ENCODE data around the gene ATG16L2.

Gene ATG16L2

DNA sequence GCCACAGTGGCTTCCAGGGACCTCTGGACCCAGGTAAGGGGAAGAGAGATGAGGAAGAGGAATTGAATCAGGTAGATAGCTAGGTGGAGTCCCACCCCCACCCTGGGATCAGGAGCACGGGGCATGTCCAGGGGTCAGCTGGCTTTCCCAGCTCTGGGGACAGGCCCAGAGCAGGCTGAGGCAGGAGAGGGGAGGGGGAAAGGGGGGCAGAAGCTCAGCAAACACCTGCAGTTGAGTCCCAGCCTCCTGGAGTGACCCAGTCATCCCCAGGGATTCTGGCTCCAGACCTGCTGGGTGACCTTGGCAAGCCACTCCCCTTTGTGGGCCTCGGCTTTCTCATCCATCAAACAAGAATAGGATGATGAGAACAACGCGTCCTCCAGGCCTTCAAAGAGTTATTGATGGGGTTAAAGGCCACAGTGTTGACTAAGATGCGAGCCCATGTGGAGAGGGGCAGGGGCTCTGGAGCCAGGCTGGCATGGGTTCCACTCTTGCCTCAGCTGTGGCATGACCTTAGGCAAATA, 36.4 kb upstream of the ATG16L2 start:
- no peaks in the 10 kb centered on the region for H3K36me3 ChIP-seq (ENCODE audit: low read length)
- no peak overlapping the region for H3K4me3 ChIP-seq (ENCODE audit: insufficient read depth, low read length, poor library complexity, severe bottlenecking)
- no peak overlapping the region for H3K4me2 ChIP-seq (ENCODE audit: low read depth, low read length, poor library complexity, severe bottlenecking)
- H3K9me2 ChIP-seq (replicated peaks; ENCODE audit: insufficient read depth, low read length), result no peaks in the 10 kb centered on the region
- no peaks in the 10 kb centered on the region for H4K20me1 ChIP-seq (ENCODE audit: low read depth, low read length)
- H3F3A ChIP-seq (ENCODE audit: insufficient read depth), result no peaks in the 10 kb centered on the region
- TF ChIP-seq, protein P1, sequence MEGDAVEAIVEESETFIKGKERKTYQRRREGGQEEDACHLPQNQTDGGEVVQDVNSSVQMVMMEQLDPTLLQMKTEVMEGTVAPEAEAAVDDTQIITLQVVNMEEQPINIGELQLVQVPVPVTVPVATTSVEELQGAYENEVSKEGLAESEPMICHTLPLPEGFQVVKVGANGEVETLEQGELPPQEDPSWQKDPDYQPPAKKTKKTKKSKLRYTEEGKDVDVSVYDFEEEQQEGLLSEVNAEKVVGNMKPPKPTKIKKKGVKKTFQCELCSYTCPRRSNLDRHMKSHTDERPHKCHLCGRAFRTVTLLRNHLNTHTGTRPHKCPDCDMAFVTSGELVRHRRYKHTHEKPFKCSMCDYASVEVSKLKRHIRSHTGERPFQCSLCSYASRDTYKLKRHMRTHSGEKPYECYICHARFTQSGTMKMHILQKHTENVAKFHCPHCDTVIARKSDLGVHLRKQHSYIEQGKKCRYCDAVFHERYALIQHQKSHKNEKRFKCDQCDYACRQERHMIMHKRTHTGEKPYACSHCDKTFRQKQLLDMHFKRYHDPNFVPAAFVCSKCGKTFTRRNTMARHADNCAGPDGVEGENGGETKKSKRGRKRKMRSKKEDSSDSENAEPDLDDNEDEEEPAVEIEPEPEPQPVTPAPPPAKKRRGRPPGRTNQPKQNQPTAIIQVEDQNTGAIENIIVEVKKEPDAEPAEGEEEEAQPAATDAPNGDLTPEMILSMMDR (IDR thresholded peaks at IDR 0.05; ENCODE audit: insufficient read depth, low read length, poor library complexity, severe bottlenecking), result no peak
- no peak for TF ChIP-seq EZH2phosphoT487 (conservative IDR thresholded peaks at IDR 0.05; ENCODE audit: low read length)
- no peak overlapping the region for H2AFZ ChIP-seq (ENCODE audit: low read depth, low read length, severe bottlenecking)
- H3K9ac ChIP-seq (ENCODE audit: low read length), result no peak overlapping the region
- H3K27ac ChIP-seq (ENCODE audit: low read depth, low read length), result no peak overlapping the region
- H3K79me2 ChIP-seq (ENCODE audit: insufficient read depth, low read length), result no peaks in the 10 kb centered on the region
- H3K27me3 ChIP-seq (ENCODE audit: low read length), result no peaks in the 10 kb centered on the region
- no peaks in the 10 kb centered on the region for H3K9me3 ChIP-seq (ENCODE audit: insufficient read depth, low read length)

DNA sequence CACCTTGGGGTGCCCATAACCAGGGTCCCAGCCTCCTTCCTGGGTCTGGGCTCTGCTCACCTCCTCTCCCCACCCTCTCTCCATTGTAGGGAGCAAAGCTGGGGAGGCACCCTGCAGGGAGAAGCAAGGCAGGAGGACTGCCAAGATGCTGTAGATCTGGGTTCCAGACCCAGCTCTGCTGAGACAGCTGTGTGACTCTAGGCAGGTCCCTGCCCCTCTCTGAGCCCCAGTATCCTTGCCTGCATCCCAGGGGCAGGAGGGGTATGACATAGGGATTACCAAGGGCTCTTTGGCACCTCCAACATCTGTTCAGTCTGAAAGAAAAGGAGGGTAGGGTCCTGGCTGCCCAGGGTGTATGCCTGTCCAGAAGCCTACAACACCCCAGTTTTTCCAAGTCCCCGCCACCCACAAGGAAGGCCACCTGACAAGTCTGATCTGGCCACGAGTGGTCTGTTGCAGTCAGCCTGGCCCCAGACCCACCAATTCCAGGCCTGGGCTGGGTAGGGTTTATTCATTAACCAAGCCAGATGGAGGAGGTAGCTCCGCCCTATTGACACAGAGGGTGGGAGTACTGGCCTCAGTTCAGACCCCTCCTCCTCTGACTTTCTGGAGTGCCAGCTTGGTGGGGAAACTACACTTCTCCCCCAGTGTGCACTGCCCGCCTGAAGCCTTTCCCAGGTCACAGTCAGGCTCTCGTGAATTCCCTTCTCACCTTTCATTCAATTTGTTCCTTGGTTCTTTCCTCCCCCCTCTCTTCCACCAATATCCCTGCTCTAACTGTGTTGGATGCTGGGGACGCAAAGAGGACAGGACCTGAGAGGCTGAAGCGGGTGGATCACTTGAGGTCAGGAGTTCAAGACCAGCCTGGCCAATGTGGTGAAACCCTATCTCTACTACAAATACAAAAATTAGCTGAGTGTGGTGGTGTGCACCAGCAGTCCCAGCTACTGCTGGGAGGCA, 35.4 kb upstream of the ATG16L2 start:
- no peaks in the 10 kb centered on the region for H3K36me3 ChIP-seq (ENCODE audit: low read length)
- no peaks in the 10 kb centered on the region for H4K20me1 ChIP-seq (ENCODE audit: low read depth, low read length)
- no peaks in the 10 kb centered on the region for H3F3A ChIP-seq (ENCODE audit: insufficient read depth)
- no peaks in the 10 kb centered on the region for H3K9me3 ChIP-seq (ENCODE audit: insufficient read depth, low read length)
- H3K79me2 ChIP-seq (ENCODE audit: insufficient read depth, low read length), result no peaks in the 10 kb centered on the region
- no peaks in the 10 kb centered on the region for H3K9me2 ChIP-seq (replicated peaks; ENCODE audit: insufficient read depth, low read length)
- no peak overlapping the region for H3K4me3 ChIP-seq (ENCODE audit: insufficient read depth, low read length, poor library complexity, severe bottlenecking)
- H3K27me3 ChIP-seq (ENCODE audit: low read length), result no peaks in the 10 kb centered on the region
- no peak overlapping the region for H3K4me2 ChIP-seq (ENCODE audit: low read depth, low read length, poor library complexity, severe bottlenecking)
- no peak overlapping the region for H2AFZ ChIP-seq (ENCODE audit: low read depth, low read length, severe bottlenecking)
- TF ChIP-seq, protein P1 (IDR thresholded peaks at IDR 0.05; ENCODE audit: insufficient read depth, low read length, poor library complexity, severe bottlenecking), result no peak
- no peak for TF ChIP-seq EZH2phosphoT487 (conservative IDR thresholded peaks at IDR 0.05; ENCODE audit: low read length)
- H3K9ac ChIP-seq (ENCODE audit: low read length), result no peak overlapping the region
- H3K27ac ChIP-seq (ENCODE audit: low read depth, low read length), result no peak overlapping the region

DNA sequence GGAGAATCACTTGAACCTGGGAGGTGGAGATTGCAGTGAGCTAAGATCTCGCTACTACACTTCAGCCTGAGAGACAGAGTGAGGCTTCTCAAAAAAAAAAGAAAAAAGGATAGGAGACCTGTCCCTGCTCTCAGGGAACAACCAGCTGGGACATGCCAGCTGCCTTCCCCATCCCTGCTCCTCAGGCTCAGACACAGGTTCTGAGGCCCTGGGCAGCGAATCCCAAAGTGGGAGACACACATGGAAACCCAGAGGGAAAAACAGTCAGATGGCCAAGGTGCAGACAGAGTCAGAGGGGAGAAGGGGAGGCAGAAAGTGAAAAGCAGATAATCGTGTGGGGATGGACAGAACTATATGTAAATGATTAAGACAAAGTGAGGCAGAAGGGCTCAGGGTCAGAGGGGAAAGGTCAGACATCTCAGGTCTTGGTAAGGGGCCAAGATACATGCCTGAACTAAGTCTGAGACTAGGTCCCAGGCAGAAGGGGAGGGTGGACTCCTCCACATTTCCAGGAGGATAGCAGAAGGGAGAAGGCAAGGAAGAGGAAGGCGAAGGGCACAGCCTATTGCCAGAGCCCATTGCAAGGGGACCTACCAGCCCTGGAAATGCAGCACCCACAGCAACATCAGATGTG, 34.6 kb upstream of the ATG16L2 start:
- H2AFZ ChIP-seq (ENCODE audit: low read depth, low read length, severe bottlenecking), result no peak overlapping the region
- no peaks in the 10 kb centered on the region for H3K79me2 ChIP-seq (ENCODE audit: insufficient read depth, low read length)
- H3K9ac ChIP-seq (ENCODE audit: low read length), result no peak overlapping the region
- no peak overlapping the region for H3K4me3 ChIP-seq (ENCODE audit: insufficient read depth, low read length, poor library complexity, severe bottlenecking)
- no peaks in the 10 kb centered on the region for H3K36me3 ChIP-seq (ENCODE audit: low read length)
- TF ChIP-seq, protein P1 (IDR thresholded peaks at IDR 0.05; ENCODE audit: insufficient read depth, low read length, poor library complexity, severe bottlenecking), result no peak
- no peak for TF ChIP-seq EZH2phosphoT487 (conservative IDR thresholded peaks at IDR 0.05; ENCODE audit: low read length)
- H4K20me1 ChIP-seq (ENCODE audit: low read depth, low read length), result no peaks in the 10 kb centered on the region
- H3K27me3 ChIP-seq (ENCODE audit: low read length), result no peaks in the 10 kb centered on the region
- no peak overlapping the region for H3K27ac ChIP-seq (ENCODE audit: low read depth, low read length)
- H3K9me2 ChIP-seq (replicated peaks; ENCODE audit: insufficient read depth, low read length), result no peaks in the 10 kb centered on the region
- no peaks in the 10 kb centered on the region for H3K9me3 ChIP-seq (ENCODE audit: insufficient read depth, low read length)
- no peaks in the 10 kb centered on the region for H3F3A ChIP-seq (ENCODE audit: insufficient read depth)
- no peak overlapping the region for H3K4me2 ChIP-seq (ENCODE audit: low read depth, low read length, poor library complexity, severe bottlenecking)
